Neutrophil (primary cell): Measurements from ENCODE around the gene ZNF614.

ENCODE experiments used
- H3K27ac ChIP-seq: fragments of 200-600 bp; sonication (generic); 2 replicates; pipeline ENCODE4 v1.5.1; 2016; ENCODE audit warnings: mild to moderate bottlenecking, moderate library complexity
- H3K27me3 ChIP-seq: fragments of 200-600 bp; sonication (generic); 2 replicates; pipeline ENCODE4 v1.6.0; 2016; ENCODE audit warnings: mild to moderate bottlenecking
- H3K36me3 ChIP-seq: fragments of 200-600 bp; sonication (generic); 2 replicates; pipeline ENCODE4 v1.5.1; 2017
- H3K4me1 ChIP-seq, 2 experiments: fragments of 200-600 bp in 1 of 2; sonication (generic) in 1 of 2; 1 replicate in 1 of 2; 2 replicates in 1 of 2; pipeline versions ENCODE4 v1.5.1 to v1.6.1; 2013 to 2016; ENCODE audit warnings: low read depth in 1 of 2, low read length in 1 of 2, mild to moderate bottlenecking in 1 of 2, moderate library complexity in 1 of 2; ENCODE audit not compliant: control insufficient read depth in 1 of 2, insufficient read depth in 1 of 2
- H3K4me3 ChIP-seq, 2 experiments: fragments of 200-600 bp in 1 of 2; sonication (generic) in 1 of 2; 1 replicate in 1 of 2; 2 replicates in 1 of 2; pipeline ENCODE4 v1.5.1; 2013 to 2016; ENCODE audit warnings: low read depth in 1 of 2, low read length in 1 of 2, mild to moderate bottlenecking in 1 of 2, moderate library complexity in 1 of 2
- H3K9me3 ChIP-seq: fragments of 200-600 bp; sonication (generic); 2 replicates; pipeline ENCODE4 v1.5.1; 2016
- TF ChIP-seq, protein P1 (sequence below): fragments of 200-600 bp; sonication (generic); IDR thresholded peaks from 2 replicates; pipeline ENCODE4 v1.5.1; 2016; ENCODE audit warnings: antibody characterized with exemption

ZNF614 gene

DNA sequence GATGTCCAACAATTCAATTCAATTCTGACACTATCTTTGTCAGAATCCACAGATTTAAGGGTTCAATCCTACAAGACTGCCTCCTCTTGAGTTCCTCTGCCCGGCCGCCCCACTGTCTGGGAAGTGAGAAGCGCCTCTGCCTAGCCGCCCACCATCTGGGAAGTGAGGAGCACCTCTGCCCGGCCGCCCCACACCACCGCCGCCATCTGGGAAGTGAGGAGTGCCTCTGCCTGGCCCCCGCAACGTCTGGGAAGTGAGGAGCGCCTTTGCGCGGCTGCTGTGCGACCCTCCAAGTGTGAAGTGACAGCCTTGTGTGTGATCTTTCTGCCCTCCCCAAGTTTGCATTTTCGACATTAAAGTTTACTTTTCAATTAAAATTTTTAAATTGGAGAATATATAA, 6.0 kb downstream of the ZNF614 start:
- H3K27ac ChIP-seq = no peak overlapping the region
- H3K36me3 ChIP-seq = peaks cover 15% of the 10 kb centered on the region
- peaks cover 22% of the 10 kb centered on the region for H3K9me3 ChIP-seq
- no peaks in the 10 kb centered on the region for H3K27me3 ChIP-seq
- H3K4me3 ChIP-seq = no peak overlapping the region
- TF ChIP-seq, protein P1, sequence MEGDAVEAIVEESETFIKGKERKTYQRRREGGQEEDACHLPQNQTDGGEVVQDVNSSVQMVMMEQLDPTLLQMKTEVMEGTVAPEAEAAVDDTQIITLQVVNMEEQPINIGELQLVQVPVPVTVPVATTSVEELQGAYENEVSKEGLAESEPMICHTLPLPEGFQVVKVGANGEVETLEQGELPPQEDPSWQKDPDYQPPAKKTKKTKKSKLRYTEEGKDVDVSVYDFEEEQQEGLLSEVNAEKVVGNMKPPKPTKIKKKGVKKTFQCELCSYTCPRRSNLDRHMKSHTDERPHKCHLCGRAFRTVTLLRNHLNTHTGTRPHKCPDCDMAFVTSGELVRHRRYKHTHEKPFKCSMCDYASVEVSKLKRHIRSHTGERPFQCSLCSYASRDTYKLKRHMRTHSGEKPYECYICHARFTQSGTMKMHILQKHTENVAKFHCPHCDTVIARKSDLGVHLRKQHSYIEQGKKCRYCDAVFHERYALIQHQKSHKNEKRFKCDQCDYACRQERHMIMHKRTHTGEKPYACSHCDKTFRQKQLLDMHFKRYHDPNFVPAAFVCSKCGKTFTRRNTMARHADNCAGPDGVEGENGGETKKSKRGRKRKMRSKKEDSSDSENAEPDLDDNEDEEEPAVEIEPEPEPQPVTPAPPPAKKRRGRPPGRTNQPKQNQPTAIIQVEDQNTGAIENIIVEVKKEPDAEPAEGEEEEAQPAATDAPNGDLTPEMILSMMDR = no peak
- peaks cover 0 to 1% of the 10 kb centered on the region in 2 experiments for H3K4me1 ChIP-seq

DNA sequence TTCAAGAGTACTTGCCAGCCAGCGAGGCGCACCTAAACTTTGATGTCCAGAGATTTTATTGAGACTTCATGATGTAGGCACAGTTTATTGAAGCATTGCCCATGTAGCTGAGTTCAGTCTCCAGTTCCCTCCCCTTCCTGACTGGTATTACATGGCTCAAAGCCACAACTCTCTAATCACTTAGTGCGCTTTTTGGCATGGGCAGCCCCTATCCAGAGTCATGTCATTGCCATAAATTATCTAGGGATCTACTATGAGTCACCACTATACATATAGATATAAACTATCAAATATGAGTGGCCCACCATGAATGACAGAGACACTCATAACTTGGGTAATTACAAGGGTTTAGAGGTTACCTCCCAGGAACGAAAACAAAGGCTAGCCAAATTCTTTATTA, 7.7 kb downstream of the ZNF614 start:
- Histone ChIP-seq H3K4me1 (no peaks in the 10 kb centered on the region), H3K36me3 (peaks cover 26% of the 10 kb centered on the region), H3K27me3 (no peaks in the 10 kb centered on the region), H3K9me3 (peaks cover 22% of the 10 kb centered on the region), H3K27ac (no peak overlapping the region), H3K4me3 (no peak overlapping the region)
- TF ChIP-seq, protein P1 = no peak

DNA sequence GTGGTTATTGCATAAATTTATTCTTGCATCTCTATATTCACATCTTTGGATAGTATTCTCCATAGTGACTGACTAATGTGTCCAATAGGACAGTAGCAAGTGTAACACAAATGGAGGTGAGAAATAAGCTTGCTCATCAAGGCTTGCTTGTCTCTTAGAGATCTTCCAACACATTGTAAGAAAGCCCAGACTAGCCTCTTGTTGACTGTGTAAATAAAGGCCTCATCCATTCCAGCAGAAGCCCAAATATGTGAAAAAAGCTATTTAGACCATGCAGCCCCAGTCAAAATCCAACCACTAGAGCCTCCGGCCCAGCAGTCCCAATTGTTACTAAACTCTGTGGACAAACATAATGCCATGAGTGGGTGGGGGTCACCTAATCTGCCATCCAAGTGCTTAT, 17.5 kb downstream of the ZNF614 start:
- Histone ChIP-seq H3K9me3 (peaks cover 4% of the 10 kb centered on the region), H3K4me3 (no peak overlapping the region), H3K27ac (no peak overlapping the region), H3K36me3 (no peaks in the 10 kb centered on the region), H3K27me3 (no peaks in the 10 kb centered on the region), H3K4me1 (peaks cover 13% of the 10 kb centered on the region in 2 experiments)
- TF ChIP-seq, protein P1 = no peak

DNA sequence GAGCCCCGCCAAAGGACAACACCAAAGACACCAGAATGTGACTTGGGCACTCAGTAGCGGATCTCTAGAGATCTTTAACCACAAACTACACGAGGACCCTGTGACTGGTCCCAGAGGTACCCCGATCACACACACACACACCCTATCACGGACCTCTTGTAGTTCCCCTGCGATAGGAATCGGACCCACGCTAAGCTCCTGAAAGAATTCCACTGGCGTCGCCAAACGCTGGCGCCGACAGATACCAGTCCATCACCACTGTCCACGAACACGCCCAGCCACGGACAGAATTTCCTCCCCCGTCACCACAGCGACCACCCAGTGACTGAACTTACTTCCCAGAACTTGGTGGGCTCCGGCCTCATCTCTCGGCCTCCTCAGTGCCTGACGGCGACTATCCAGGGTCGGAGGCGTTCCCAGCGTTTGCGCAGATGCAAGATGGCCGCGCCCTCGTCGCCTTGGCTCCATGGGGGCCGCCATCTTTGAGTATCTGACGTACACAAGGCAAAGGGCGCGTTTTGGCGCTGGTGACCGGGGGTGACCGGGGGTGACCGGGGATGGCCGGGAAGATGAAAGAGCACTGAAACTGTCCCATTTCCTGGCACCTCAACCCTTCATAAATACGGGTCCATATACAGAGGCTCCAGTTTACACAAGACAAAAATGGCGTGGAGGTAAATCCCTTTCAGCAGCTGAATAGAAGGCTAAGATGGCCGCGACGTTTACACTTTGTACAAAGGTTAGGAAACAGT, 20.2 kb downstream of the ZNF614 start, which contains the start of gene ZNF615:
Gene ZNF615, minus strand, starts transcription at position 406 of the 752 bp plus-strand sequence. CDS start 4,500 bp downstream, outside the sequence.
- peak within 1 kb of the TSS; percentile 77 for H3K27ac ChIP-seq
- no peaks in the 10 kb centered on the region for H3K36me3 ChIP-seq
- no peaks in the 10 kb centered on the region for H3K27me3 ChIP-seq
- TF ChIP-seq, protein P1 = no peak
- peaks cover 4% of the 10 kb centered on the region for H3K9me3 ChIP-seq
- peak within 1 kb of the TSS; percentile 79 to 96 for H3K4me3 ChIP-seq
- H3K4me1 ChIP-seq = peaks cover 13% of the 10 kb centered on the region in 2 experiments

DNA sequence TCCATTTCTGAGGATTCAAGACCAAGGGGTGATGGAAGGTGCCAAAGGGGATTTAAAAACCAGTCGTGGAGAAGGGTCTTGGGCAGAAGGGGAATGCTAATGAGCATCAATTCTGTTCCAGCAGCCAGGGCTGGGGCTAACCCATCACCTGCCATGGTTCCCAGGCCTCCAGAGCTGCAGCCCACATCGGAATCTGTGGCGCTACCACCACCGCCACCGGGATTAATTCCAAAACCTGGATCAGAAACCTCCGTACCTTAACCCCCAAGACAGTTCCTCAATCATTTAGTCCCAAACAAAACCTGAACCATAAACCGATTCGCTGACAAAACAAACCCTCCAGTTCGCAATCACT, 20.8 kb downstream of the ZNF614 start:
- peak overlapping the region; percentile 77 for H3K27ac ChIP-seq
- peaks cover under 1% of the 10 kb centered on the region for H3K36me3 ChIP-seq
- TF ChIP-seq, protein P1 = no peak
- peaks cover 13% of the 10 kb centered on the region in 2 experiments for H3K4me1 ChIP-seq
- peaks cover 4% of the 10 kb centered on the region for H3K9me3 ChIP-seq
- H3K4me3 ChIP-seq = peak overlapping the region; percentile 79 to 96
- H3K27me3 ChIP-seq = no peaks in the 10 kb centered on the region
